ENCODE results near the gene PIMREG. TPM values are rescaled to one million over a fixed set of nuclear protein-coding genes. Genes with fewer than 3 reads are reported as not detected.
A peak's percentile ranks its signal among the peaks of the same experiment; 100 is the strongest.

The PIMREG gene
- total RNA-seq, 4 donors from 2014 or later, result 0.31 to 0.59 TPM; not detected in 2

DNA sequence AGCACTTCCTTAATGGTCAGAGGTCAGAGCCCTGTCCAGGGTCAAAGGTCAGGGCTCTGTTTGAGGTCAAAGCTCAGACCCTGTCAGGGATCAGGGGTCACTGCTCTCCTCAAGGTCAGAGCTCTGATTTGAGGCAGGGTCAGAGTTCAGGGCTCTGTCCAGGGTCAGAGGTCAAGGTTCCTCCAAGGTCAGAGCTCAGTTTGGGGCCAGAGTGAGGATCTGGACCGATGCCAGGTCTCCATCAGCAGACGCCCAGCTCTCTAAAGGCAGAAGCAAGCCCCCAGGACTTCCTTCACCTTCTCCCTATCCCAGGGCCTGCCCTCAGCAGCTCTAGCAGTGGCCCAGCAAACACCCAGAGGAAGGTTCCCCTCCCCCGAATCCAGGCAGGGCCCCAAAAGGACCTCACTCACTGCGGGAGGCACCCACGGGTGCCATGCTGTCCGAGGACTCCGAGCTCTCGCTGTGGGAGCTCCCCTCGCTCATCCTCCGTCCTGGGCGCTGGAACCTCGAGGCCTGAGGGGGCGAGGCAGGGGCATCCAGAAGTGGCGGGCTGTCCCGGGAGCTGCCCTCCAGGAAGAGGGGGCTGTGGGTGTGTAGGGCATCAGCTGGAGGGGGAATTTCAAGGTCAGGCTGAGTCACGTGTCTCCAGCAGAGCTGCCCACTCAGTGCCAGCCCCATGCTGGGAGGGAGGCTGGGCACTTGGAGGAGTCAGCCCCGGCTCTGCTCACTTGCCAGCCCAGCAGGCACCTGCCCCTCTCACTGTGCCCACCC, 26.7 kb downstream of the PIMREG start:
- H3K4me1 ChIP-seq, result peaks cover 0 to 20% (median 0%) of the 10 kb centered on the region in 3 donors
- no peaks in the 10 kb centered on the region for H3K9me3 ChIP-seq
- no peak overlapping the region for H3K27ac ChIP-seq
- H3K4me3 ChIP-seq, result no peak overlapping the region
- no peak for TF ChIP-seq POLR2A (IDR thresholded peaks at IDR 0.05)
- TF ChIP-seq CTCF (IDR thresholded peaks at IDR 0.05), result no peak
- TF ChIP-seq POLR2AphosphoS5 (IDR thresholded peaks at IDR 0.05), result no peak
- TF ChIP-seq EP300 (IDR thresholded peaks at IDR 0.05), result no peak
- H3K36me3 ChIP-seq, result peaks cover 0 to 65% of the 10 kb centered on the region in 2 donors
- ATAC-seq, result no peak
- H3K27me3 ChIP-seq, result no peaks in the 10 kb centered on the region
- WGBS, 2 donors (ENCODE audit: low coverage in 1 of 2), result no CpG with 5 or more reads among the region's 17 CpGs

DNA sequence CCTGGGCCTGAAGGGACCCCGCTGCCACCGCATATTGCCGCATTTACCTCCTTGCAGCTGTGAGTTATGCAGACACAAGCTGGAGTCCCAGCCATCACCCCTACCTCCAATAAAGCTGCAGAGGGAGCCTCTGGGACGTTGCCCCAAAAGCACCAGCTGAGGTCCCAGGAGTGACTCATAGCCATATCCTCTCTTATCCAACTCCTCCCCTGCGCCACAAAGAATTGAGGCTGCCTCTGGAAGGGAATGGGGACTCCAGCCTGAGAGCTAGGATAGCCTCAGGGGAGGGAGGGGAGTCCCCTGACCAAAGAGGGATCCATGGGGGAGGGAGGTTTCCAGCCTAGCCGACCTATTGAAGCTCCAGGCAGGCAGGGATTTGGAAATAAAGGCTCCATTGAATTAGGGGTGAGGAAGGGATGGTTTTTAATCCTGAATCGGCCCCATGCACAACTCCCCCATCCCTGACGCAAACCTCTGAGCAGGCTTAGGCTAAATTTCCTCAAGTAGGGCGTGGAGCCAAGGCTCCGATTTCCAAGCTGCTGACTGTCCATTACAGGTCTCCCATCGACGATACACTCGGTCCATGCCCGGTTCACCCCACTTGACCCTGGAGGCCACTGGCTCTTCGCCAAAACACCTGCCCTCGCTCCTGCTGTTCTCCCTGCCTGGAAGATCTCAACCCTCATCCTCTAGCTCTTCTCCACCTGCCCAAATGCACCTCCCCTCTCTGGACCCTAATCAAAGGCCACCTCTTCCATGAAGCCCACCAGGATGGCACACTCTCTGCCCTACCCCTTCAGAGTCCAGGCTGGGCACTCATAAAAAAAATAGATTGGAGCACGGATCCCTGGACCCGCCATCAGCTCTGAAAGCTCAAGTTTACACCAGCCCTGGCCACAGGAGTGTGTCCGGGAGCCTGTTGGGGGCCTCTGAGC, 27.5 kb downstream of the PIMREG start:
- H3K27me3 ChIP-seq, result no peaks in the 10 kb centered on the region
- peaks cover 0 to 29% (median 0%) of the 10 kb centered on the region in 3 donors for H3K4me1 ChIP-seq
- H3K9me3 ChIP-seq, result no peaks in the 10 kb centered on the region
- H3K4me3 ChIP-seq, result no peak overlapping the region
- 53 to 58% methylated on average over 7 to 11 of the region's 19 CpGs for WGBS, 2 donors (ENCODE audit: low coverage in 1 of 2)
- peak overlapping the region in 1 of 4 donors; percentile 5 for H3K27ac ChIP-seq
- no peak for ATAC-seq
- H3K36me3 ChIP-seq, result peaks cover 0 to 66% of the 10 kb centered on the region in 2 donors
- TF ChIP-seq CTCF (IDR thresholded peaks at IDR 0.05) (no peak), EP300 (IDR thresholded peaks at IDR 0.05) (no peak), POLR2AphosphoS5 (IDR thresholded peaks at IDR 0.05) (no peak), POLR2A (IDR thresholded peaks at IDR 0.05) (no peak)

DNA sequence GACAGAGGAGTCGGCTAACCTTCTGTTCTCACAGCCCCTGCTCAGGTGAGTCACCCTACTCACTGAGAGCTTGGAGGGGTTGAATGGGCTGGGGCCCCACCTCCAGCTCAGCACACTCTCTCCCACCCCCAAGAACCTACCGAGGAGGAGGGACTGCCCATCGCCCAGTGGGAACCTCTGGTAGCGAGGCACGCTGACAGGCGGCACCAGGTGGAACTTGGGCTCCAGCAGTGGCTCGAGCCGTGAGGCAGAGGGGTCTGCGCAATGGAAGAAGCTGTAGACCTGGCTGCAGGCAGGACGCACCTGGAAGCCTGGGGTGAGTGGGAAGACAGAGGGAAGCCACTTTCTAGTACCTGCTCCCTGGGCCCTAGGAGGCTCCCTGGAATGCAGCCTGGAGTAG, 28.3 kb downstream of the PIMREG start:
- no peak for ATAC-seq
- 100% methylated on average over 1 of the region's 10 CpGs; no CpG with 5 or more reads in 1 of the 2 donors for whole genome bisulfite sequencing, 2 donors (ENCODE audit: low coverage in 1 of 2)
- H3K4me3 ChIP-seq, result no peak overlapping the region
- no peaks in the 10 kb centered on the region for H3K27me3 ChIP-seq
- H3K4me1 ChIP-seq, result peaks cover 0 to 30% (median 0%) of the 10 kb centered on the region in 3 donors
- peaks cover 0 to 67% of the 10 kb centered on the region in 2 donors for H3K36me3 ChIP-seq
- TF ChIP-seq CTCF (IDR thresholded peaks at IDR 0.05) (no peak), POLR2A (IDR thresholded peaks at IDR 0.05) (no peak), POLR2AphosphoS5 (IDR thresholded peaks at IDR 0.05) (no peak), EP300 (IDR thresholded peaks at IDR 0.05) (no peak)
- H3K27ac ChIP-seq, result peak overlapping the region in 1 of 4 donors; percentile 5
- H3K9me3 ChIP-seq, result no peaks in the 10 kb centered on the region

DNA sequence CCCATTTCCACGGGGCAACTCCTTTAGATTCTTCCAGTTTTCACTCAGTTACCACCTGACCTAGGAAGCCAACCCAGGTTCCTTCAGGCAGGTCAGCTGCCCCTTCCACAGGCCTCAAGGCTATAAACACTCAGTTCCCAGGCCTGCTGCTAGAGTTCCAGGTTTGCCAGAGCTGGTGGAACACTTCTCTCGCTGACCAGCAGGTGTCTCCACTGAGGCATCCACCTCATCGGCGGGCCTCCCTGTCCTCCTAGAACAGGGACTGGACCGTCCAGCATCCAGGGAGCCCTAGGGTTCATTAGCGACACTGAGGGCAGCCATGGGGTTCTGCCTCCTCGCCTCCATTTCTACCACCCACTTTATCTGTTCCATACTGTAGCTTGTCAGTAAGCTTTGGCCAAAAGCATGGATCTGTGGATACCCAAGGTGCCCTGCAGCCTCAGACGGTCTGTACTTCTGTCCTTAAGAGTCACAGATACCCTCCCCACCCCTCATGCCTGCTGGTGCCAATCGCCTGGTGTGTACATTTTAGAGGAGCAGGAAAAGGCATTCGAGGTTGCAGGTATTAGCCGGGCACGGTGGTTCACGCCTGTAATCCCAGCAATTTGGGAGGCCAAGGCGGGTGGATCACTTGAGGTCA, 29.0 kb downstream of the PIMREG start:
- ATAC-seq, result peak; percentile 58
- peaks cover 0 to 30% (median 0%) of the 10 kb centered on the region in 3 donors for H3K4me1 ChIP-seq
- peak overlapping the region in 1 of 4 donors; percentile 5 for H3K27ac ChIP-seq
- H3K9me3 ChIP-seq, result no peaks in the 10 kb centered on the region
- H3K4me3 ChIP-seq, result no peak overlapping the region
- H3K27me3 ChIP-seq, result no peaks in the 10 kb centered on the region
- no peak for TF ChIP-seq POLR2A (IDR thresholded peaks at IDR 0.05)
- TF ChIP-seq CTCF (IDR thresholded peaks at IDR 0.05), result peak in 3 of 4 experiments; percentile 93 to 96 (median 94)
- WGBS, 2 donors (ENCODE audit: low coverage in 1 of 2), result 0 to 71% methylated on average over 1 to 7 of the region's 14 CpGs
- peaks cover 0 to 67% of the 10 kb centered on the region in 2 donors for H3K36me3 ChIP-seq
